ENCODE results near the gene DPEP2. TPM values are rescaled to one million over a fixed set of nuclear protein-coding genes. Genes with fewer than 3 reads are reported as not detected.
A peak's percentile ranks its signal among the peaks of the same experiment; 100 is the strongest.

The DPEP2 gene
- total and polyA plus RNA-seq, 2 experiments from 2014 or later, result not detected

DNA sequence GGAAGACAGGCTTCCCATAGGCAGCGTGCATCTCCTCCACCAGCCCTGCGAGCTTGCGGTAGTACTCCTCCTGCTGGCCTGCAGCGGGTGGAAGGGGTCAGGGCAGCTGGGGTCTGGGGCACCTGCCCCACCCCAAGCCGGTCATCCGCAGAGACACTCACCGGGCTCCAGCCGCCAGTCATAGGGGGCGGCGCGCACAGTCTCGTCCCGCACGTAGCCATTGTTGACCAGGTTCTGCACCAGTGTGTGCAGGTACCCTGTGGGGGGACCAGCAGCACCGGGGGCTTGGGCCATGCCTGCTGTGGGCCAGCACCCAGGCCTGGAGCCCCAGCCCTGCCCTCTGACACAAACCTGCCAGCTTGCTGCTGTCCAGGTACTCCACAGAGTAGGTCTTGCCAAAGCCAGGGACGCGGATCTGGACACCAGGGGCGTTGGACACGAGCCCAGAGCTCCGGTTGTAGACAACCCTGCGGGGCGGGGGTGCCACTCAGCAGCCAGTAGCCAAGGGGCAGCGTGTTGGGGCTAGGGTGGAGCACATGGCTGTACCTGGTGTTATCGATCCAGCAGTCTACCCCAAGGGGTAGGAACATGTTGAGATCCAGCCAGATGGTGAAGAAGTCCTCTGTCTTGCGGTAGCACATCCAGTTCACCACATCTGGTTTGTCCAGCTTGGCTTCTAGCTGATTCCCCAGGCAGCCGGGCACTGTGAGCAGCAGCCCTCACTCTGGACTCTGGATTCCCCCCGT lies 56.6 kb downstream of the DPEP2 start:
- no peak overlapping the region for H3K27ac ChIP-seq
- H2AFZ ChIP-seq, result no peak overlapping the region
- H3K9me2 ChIP-seq (replicated peaks; ENCODE audit: insufficient read depth), result no peaks in the 10 kb centered on the region
- no peaks in the 10 kb centered on the region for H3K4me1 ChIP-seq (ENCODE audit: insufficient read depth)
- H3K79me2 ChIP-seq, result peaks cover 18% of the 10 kb centered on the region
- H3K27me3 ChIP-seq, result no peaks in the 10 kb centered on the region
- TF ChIP-seq, protein P1, sequence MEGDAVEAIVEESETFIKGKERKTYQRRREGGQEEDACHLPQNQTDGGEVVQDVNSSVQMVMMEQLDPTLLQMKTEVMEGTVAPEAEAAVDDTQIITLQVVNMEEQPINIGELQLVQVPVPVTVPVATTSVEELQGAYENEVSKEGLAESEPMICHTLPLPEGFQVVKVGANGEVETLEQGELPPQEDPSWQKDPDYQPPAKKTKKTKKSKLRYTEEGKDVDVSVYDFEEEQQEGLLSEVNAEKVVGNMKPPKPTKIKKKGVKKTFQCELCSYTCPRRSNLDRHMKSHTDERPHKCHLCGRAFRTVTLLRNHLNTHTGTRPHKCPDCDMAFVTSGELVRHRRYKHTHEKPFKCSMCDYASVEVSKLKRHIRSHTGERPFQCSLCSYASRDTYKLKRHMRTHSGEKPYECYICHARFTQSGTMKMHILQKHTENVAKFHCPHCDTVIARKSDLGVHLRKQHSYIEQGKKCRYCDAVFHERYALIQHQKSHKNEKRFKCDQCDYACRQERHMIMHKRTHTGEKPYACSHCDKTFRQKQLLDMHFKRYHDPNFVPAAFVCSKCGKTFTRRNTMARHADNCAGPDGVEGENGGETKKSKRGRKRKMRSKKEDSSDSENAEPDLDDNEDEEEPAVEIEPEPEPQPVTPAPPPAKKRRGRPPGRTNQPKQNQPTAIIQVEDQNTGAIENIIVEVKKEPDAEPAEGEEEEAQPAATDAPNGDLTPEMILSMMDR (IDR thresholded peaks at IDR 0.05; ENCODE audit: poor library complexity), result no peak
- TF ChIP-seq EZH2phosphoT487 (IDR thresholded peaks at IDR 0.05; ENCODE audit: low read depth, severe bottlenecking, unreplicated experiment), result no peak
- TF ChIP-seq EZH2 (IDR thresholded peaks at IDR 0.05; ENCODE audit: borderline replicate concordance), result no peak
- no peak for DNase-seq (ENCODE audit: low spot score)
- H3K4me3 ChIP-seq, result no peak overlapping the region
- H4K20me1 ChIP-seq (ENCODE audit: insufficient read depth, poor library complexity, severe bottlenecking), result no peaks in the 10 kb centered on the region
- no peaks in the 10 kb centered on the region for H3K9me3 ChIP-seq (ENCODE audit: low read depth)
- 96% methylated on average over 27 of the region's 27 CpGs for WGBS (ENCODE audit: low lambda C conversion rate, missing lambda C conversion rate)
- no peaks in the 10 kb centered on the region for H3K36me3 ChIP-seq (replicated peaks; ENCODE audit: insufficient read depth, low read depth)
- H3K4me2 ChIP-seq, result no peak overlapping the region

DNA sequence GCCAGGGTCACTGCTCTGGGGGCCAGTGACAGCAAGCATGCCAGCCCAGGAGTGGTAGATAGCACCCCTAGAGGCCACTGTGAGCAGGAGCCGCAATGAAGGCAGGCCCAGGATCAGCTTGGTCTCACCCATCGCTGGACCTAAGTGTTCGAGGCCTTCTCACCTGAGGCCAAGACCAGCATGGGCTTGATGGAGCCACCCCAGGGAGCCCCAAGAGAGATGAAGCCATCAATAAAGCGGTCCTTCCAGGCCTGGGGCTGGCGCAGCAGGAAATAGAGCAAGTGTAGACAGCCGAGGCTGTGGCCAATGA lies 57.1 kb downstream of the DPEP2 start:
- no peaks in the 10 kb centered on the region for H4K20me1 ChIP-seq (ENCODE audit: insufficient read depth, poor library complexity, severe bottlenecking)
- H3K4me3 ChIP-seq, result no peak overlapping the region
- no peaks in the 10 kb centered on the region for H3K9me2 ChIP-seq (replicated peaks; ENCODE audit: insufficient read depth)
- DNase-seq (ENCODE audit: low spot score), result peak; percentile 55
- H3K4me2 ChIP-seq, result no peak overlapping the region
- TF ChIP-seq, protein P1 (IDR thresholded peaks at IDR 0.05; ENCODE audit: poor library complexity), result peak; percentile 53
- TF ChIP-seq EZH2phosphoT487 (IDR thresholded peaks at IDR 0.05; ENCODE audit: low read depth, severe bottlenecking, unreplicated experiment), result no peak
- WGBS (ENCODE audit: low lambda C conversion rate, missing lambda C conversion rate), result 84% methylated on average over 6 of the region's 6 CpGs
- H2AFZ ChIP-seq, result no peak overlapping the region
- H3K79me2 ChIP-seq, result peaks cover 23% of the 10 kb centered on the region
- no peaks in the 10 kb centered on the region for H3K36me3 ChIP-seq (replicated peaks; ENCODE audit: insufficient read depth, low read depth)
- H3K27ac ChIP-seq, result no peak overlapping the region
- peaks cover 4% of the 10 kb centered on the region for H3K4me1 ChIP-seq (ENCODE audit: insufficient read depth)
- H3K9me3 ChIP-seq (ENCODE audit: low read depth), result no peaks in the 10 kb centered on the region
- H3K27me3 ChIP-seq, result no peaks in the 10 kb centered on the region

DNA sequence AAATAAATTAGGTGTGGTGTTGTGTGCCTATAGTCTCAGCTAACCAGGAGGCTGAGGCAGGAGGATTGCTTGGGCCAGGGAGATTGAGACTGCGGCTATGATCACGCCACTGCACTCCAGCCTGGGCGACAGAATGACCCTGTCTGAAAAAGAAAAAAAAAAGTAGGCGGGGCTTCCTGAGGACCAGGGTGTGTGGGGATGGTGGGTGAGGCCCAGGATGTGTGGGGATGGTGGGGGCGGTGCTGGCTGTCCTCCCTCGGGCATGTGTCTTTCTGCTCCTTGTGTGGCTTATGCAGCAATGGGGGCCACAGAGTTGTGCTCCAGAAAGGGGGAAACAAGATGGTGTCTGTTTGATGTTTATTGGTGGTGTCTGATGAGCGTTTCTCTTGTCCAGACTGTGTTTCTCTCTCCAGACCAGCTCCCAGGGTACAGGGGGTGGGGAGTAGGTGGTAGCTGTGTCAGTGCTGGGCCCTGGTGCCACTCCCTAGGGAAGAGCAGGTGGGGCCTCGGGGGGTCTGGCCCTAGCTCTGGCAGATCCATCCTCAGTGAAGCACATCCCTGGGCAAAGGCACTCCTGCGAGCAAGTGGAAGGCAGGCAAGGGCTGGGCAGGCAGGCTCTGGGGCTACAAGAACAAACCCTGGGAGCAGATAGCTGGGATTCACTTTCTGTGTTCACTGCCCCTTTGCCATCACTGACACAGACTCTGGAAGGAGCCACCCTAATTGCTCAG lies 57.6 kb downstream of the DPEP2 start:
- no peak overlapping the region for H3K27ac ChIP-seq
- WGBS (ENCODE audit: low lambda C conversion rate, missing lambda C conversion rate), result 91% methylated on average over 9 of the region's 9 CpGs

DNA sequence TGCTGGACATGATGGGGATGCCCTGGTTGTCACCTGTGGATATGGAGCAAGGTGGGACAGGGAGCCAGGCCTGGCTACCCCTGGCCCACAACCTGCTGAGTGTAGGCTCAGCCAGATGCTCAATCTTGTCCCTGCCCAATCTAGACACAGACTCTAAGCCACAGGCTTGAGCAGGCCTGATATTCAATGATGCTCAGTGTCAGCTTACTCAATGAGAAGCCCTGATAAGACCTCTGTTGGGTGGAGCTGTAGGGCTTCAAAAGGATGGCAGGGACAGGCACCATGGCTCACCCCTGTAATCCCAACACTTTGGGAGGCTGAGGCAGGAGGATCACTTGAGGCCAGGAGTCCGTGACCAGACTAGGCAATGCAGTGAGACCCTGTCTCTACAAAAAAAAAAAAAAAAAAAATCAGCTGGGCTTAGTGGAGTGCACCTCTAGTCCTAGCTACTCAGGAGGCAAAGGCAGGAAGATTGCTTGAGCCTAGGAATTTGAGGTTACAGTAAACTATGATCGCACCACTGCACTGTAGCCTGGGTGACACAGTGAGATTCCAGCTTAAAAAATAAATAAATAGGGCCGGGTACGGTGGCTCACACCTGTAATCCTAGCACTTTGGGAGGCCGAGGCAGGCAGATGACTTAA lies 58.7 kb downstream of the DPEP2 start:
- no peaks in the 10 kb centered on the region for H3K27me3 ChIP-seq
- no peak overlapping the region for H3K4me2 ChIP-seq
- no peaks in the 10 kb centered on the region for H3K9me2 ChIP-seq (replicated peaks; ENCODE audit: insufficient read depth)
- whole genome bisulfite sequencing (ENCODE audit: low lambda C conversion rate, missing lambda C conversion rate), result 99% methylated on average over 5 of the region's 5 CpGs
- H4K20me1 ChIP-seq (ENCODE audit: insufficient read depth, poor library complexity, severe bottlenecking), result no peaks in the 10 kb centered on the region
- H3K9me3 ChIP-seq (ENCODE audit: low read depth), result no peaks in the 10 kb centered on the region
- DNase-seq (ENCODE audit: low spot score), result no peak
- peaks cover 24% of the 10 kb centered on the region for H3K79me2 ChIP-seq
- H3K4me1 ChIP-seq (ENCODE audit: insufficient read depth), result peaks cover 8% of the 10 kb centered on the region
- no peak overlapping the region for H2AFZ ChIP-seq
- H3K36me3 ChIP-seq (replicated peaks; ENCODE audit: insufficient read depth, low read depth), result no peaks in the 10 kb centered on the region
- no peak for TF ChIP-seq EZH2phosphoT487 (IDR thresholded peaks at IDR 0.05; ENCODE audit: low read depth, severe bottlenecking, unreplicated experiment)
- H3K4me3 ChIP-seq, result no peak overlapping the region
- H3K27ac ChIP-seq, result no peak overlapping the region

More for the DNA sequence above, 57.6 kb downstream of the DPEP2 start:
- Histone ChIP-seq H3K4me3 (no peak overlapping the region), H3K36me3 (replicated peaks; ENCODE audit: insufficient read depth, low read depth) (no peaks in the 10 kb centered on the region), H3K27me3 (no peaks in the 10 kb centered on the region), H3K4me1 (ENCODE audit: insufficient read depth) (peaks cover 8% of the 10 kb centered on the region), H3K9me2 (replicated peaks; ENCODE audit: insufficient read depth) (no peaks in the 10 kb centered on the region), H2AFZ (no peak overlapping the region), H3K9me3 (ENCODE audit: low read depth) (no peaks in the 10 kb centered on the region), H3K79me2 (peaks cover 24% of the 10 kb centered on the region), H4K20me1 (ENCODE audit: insufficient read depth, poor library complexity, severe bottlenecking) (no peaks in the 10 kb centered on the region), H3K4me2 (no peak overlapping the region)
- no peak for TF ChIP-seq EZH2 (IDR thresholded peaks at IDR 0.05; ENCODE audit: borderline replicate concordance)
- DNase-seq (ENCODE audit: low spot score), result no peak

All from hepatocyte (in vitro differentiated cells).